Measurements from ENCODE around the gene FAM222A.

The FAM222A gene

DNA sequence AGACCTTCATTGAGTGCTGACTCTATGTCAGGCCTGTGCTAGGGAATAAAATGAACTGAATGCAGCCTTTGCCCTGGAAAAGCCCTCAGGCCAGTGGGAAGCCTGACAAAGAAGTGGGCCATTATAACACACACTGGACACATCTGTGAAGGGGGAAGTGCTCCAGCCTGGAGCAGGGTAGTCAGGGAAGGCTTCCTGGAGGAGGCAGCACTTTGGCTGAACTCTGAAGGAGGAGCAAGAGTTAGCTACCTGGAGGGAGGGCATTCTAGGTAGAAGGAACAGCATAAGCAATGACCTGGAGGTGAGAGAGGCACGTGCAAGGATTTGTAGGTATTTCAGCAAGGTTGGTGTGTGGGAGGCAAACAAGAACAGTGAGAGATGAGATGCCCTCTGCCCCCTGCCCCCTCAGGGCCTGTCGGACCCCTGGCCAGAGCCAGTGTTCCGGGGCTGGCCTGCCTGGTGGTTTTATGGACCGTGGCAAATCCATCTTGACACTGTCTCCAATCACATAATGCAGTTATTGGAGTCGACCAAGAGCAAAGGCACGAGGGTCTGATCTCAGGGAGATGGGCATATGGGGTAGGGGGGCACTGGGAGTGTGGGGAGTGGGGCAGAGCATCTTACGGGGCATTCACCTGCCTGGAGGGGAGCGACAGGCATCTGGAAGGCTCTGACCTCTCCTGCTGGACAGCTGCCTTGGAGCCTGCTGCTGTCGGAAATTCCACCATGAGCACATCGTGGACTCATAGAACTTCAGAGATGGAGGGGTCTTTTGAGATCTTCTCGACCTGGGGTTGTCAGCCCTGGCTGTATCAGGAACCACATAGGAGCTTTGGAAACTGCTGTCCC, 2.7 kb upstream of the FAM222A start:
- in situ Hi-C loops (cut with HindIII; ENCODE audit: low sequenced_read_pairs), result no loop called here

- in situ Hi-C loops (cut with HindIII; ENCODE audit: low sequenced_read_pairs), result no loop called here
Observed at GRCh38 chr12:109711596-109712461, 1.8 kb upstream of the FAM222A start.

DNA sequence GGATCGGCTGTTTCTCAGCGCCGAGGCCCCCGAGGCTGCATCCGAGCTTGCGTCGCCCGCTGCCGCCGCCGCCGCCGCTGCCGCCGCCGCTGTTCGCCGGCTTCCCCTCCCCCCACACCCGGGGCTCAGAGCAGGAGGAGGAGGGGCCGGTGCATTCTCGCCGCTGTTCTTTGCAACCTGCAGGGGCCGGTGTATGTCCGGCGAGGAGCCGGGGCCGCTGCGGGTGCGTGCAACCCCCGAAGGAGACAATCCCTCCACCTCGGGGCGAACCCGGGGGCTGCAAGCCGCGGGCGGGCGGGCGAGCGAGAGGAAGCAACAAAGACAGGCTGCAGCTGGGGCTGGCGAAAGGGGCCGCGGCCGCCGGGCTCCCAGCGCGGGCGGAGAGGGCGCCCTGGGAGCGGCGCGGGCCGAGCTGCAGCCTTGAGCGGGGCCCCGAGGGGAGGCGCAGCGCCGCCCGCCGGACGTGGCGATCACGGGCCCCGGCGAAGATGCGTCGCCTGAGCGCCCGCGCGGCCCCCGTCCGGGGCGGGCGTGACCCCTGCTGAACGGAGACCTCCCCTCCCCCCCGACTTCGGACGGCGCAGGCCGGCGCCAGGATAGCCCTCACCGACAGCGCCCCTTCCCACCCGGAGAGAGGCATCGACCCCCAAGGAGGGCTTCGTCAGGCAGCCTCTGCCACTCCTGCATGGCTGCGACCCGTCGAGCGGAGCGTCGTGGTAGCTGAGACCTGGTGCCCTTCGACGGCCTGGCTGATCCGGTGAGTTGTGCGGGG, 702 bp downstream of the FAM222A start:
- in situ Hi-C loops (cut with HindIII; ENCODE audit: low sequenced_read_pairs), result no loop called here

DNA sequence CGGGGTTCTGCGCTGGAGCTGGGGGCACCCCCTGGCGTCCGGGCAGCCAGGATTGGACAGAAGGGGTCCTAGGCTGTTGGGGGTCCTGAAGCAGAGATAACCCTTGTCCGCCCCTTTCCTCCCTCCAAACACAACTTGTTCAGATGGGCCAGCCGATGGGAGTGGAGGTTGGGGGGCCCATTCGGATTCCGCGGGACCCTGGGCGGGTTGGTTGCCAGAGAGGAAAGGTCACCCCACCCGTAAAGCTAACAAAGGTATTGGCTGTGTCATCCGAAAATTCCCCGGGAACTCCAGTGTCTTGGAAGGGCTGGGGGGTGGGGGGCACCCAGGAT, 1.3 kb downstream of the FAM222A start:
- in situ Hi-C loops (cut with HindIII; ENCODE audit: low sequenced_read_pairs), result no loop called here

GRCh38 chr12:109715310-109716091, 1.9 kb downstream of the FAM222A start:
- in situ Hi-C loops (cut with HindIII; ENCODE audit: low sequenced_read_pairs), result no loop called here

DNA sequence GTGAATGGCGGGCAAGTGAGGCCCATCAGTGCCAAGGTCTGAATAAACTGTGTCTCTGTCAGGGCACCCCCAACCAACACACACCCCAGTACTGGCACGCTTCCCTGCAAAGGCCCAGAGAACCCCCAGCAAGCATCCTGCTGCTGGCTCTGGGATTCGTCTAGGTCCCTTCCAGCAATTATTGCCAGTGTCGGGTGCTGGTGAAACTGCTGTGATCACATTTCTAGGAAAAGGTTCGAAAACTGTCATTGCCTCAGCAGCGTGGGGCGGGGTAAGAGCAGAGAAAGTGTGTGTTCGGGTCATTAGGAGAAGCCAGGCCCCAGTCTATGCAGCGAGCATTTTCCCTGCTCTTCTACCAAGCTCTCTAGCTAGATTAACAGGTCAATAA, 2.5 kb downstream of the FAM222A start:
- in situ Hi-C loops (cut with HindIII; ENCODE audit: low sequenced_read_pairs), result no loop called here

DNA sequence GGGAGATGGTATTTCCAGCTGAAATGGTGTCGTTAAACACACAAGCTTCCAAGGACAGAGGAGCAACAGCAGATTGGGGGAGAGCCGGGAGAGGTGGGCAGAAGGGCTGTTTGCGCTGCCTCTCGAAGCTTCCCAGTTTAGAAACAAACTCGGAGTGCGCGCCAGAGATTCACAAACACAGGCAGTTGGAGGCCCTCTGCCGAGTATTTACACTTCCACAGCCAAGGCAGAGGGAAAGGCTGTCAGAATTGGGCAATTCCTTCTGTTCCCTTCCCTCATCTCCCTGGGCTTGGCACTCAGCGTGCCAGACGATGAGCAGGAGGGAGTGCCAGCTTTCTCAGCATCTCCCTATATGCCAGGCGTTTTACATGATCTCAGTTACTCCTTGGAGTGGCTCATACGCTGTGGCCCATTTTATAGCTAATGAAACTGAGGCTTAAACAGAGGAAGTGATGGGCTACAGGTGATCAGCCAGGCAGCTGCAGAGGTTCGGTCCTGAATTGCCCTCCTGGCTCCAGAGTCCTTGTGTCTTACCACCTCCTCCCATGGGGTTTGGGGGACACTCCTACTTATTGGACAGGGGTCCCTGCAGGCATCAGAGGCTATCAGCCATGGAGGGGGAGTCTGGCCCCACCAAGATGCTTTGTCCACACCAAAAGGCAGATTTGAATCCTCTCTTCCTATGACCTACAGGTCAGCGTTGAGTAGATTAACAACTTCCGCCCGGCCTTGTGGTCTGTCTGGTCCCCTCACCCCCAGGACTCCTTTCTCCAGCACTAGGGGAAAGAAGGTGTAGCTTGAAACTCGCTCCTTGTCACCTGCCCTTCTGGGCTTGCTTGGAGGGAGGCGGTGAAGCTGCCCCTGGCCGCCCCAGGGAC, 3.1 kb downstream of the FAM222A start:
- in situ Hi-C loops (cut with HindIII; ENCODE audit: low sequenced_read_pairs), result no loop called here

- in situ Hi-C loops (cut with HindIII; ENCODE audit: low sequenced_read_pairs), result no loop called here
Observed at GRCh38 chr12:109717390-109718357, 4.0 kb downstream of the FAM222A start.

GRCh38 chr12:109718390-109718789, 4.8 kb downstream of the FAM222A start:
- in situ Hi-C loops (cut with HindIII; ENCODE audit: low sequenced_read_pairs), result no loop called here

DNA sequence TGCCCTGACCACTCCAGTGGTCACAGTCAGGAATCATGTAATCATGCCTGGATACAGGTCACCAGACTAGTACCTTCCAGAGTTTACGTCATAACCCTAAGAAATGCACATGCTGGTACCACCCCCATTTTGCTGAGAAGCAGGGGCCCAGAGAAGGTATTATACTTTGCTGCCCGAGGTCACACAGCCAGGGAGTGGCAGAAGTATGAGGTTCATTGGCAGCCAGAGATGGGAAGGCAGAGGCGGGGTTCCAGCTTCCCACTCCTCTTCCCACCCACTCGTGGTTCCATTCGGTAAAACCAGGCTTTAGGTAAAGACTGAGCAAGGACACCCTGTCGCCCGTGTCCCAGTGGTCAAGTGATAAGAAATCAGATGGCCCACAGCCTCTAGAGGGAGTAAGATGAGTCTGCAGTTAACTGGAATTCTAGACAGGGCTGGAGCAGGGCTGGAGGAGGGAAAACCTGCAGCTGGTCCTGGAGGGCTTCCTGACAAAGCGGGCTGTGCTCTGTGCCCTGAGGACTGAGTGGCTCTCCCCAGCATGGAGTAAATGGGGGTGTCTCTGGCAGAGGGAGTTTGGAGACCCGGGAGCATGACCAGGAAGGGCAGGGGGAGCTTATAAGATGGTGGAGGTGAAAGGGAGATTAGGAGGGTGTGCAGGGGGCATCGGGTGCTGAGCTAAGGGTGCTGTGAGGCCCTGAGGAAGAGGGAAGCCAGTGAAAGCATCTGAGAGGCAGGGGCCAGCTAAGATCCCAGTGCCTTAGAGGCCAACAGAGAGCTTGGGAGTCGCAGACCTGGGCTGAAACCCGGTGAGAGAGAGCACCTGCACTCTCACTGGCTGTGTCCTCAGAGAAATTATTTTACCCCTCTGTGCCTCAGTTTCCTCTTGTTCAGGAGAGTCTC, 5.7 kb downstream of the FAM222A start:
- in situ Hi-C loops (cut with HindIII; ENCODE audit: low sequenced_read_pairs), result no loop called here

DNA sequence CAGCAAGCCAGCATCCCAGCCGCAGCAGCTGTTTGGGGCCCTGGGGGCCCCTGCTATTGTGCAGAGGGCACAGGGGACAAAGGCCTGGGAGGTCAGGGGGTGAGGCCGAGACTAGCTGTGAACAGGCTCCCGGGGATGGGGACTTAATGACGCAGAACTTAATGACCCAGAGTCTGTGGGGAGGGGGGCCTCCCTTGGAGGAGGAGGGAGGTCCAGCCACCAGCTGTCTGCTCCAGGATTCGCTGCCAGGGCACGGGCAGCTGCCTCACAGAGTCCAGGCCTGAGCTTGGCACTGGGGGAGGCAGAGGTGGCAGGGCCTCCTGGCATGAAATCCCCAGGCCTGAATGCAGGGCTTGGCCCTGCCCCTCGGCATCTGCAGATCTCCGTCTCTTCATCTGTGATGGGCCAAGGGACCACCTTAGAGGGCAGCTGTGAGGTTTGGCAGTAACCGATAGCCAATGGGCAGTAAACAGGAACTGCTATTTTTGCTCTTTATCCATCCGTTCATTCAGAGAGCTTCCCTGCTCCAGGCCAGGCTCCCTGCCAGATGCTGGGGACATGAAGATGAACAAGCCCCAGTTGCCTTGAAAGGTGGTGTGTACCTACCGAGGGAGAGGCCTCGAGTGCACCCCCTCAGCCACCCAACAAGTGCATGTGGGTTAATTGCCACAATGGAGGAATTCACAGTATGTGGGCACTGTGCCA, 6.7 kb downstream of the FAM222A start:
- in situ Hi-C loops (cut with HindIII; ENCODE audit: low sequenced_read_pairs), result no loop called here

DNA sequence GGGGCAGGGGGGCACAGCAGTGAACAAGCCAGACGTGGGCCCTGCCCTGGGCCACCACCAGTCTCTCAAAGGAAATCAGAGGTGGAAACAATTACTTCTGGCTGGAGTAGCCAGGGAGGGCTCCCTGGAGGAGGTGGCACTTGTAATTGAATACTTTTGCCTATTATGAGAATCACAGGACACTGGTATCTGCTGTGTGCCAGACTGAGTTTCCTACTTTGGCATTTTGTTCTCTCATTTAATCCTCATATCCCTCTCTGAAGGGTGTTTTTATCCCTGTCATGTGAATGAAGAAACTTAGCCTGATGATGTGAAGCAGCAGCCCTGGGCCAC, 7.2 kb downstream of the FAM222A start:
- in situ Hi-C loops (cut with HindIII; ENCODE audit: low sequenced_read_pairs), result no loop called here

DNA sequence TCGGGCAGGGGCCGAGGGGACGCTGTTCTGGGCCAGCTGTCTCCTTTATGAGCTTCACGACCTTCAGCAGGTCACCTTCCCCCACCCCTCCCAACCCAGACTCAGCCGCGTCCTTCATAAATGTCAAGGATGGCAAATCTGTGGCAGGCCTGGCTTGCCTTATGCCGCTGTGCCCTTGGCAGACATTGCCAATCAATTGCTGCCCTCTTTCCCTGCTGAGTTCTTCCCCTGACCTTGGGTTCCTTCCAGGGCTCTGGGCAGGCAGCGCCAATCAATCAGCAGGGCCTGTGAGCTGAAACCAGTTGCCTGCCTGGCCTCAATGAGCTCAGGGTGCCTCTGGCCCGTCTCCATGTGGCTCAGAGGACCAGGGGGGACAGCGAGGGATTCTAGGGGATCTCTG, 7.7 kb downstream of the FAM222A start:
- in situ Hi-C loops (cut with HindIII; ENCODE audit: low sequenced_read_pairs), result no loop called here

DNA sequence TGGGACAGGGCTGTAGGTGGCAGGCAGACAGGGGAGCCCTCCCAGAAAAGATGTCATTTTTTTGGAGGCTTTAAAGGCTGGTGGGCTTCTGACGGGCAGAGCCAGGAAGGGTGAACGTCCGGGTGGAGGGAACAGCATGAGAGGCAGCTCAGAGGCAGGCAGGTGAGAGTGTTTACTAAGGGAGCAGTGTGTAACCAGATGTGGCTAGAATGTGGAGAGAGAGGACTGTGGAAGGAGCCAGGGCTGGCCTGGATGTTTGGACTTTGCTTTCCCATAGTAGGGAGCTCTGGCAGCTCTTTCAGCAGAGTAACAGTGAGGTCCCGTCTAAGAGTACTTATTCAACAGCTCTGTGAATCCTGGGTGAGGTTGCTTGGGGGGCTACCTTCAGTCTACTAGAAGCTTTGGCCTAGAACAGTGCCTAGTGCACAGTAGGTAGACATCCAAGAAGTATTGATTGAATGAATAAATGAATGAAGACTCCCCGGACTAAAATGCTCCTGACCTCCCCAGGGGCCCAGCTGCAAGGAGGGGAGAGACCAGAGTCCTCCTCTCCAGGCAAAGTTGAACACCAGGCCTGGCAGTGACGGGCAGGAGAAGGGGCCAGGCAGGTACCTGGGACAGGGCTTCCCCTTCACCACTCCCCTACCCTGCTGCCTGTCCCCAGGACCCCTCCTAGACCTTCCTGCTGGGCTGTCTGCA, 8.5 kb downstream of the FAM222A start:
- in situ Hi-C loops (cut with HindIII; ENCODE audit: low sequenced_read_pairs), result no loop called here

DNA sequence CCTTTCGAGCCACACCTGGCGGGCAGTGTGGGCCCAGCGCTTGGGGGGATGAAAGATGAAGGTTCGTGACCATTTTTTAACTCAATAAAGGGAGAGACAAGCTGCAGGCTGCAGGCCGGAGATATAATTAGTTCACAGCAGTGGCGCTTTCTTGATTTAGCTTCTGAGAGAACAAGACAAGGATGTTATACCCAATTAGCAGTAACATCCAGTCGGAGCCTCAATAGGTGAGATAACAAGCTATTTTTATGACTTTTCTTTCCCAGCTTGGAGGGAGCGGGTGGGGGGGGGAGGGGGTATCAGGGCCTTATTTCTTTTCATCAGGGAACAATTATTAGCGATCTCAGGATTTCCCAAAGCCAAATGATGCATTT, 9.1 kb downstream of the FAM222A start:
- in situ Hi-C loops (cut with HindIII; ENCODE audit: low sequenced_read_pairs), result no loop called here

- in situ Hi-C loops (cut with HindIII; ENCODE audit: low sequenced_read_pairs), result no loop called here
Observed at GRCh38 chr12:109723311-109723881, 9.8 kb downstream of the FAM222A start.
